ENCODE measurements around the gene PRSS35. TPM values are rescaled to one million over a fixed set of nuclear protein-coding genes. Genes with fewer than 3 reads are reported as not detected.

PRSS35 gene
- total and polyA plus RNA-seq, 2 of the 8 experiments (the other 6 are each of a cell fraction or from before 2014, with no cell fraction given), result 1.3 to 2.9 TPM

GRCh38 chr6:83511901-83512681 is at the start of gene PRSS35 (continued):
- TF ChIP-seq EP300 (IDR thresholded peaks at IDR 0.05; ENCODE audit: borderline replicate concordance in 1 of 2, low read depth in 2 of 2, low read length in 2 of 2) (no peak), KDM5A (IDR thresholded peaks at IDR 0.05; ENCODE audit: low read length) (peak; percentile 25; the same call in 1 of the 2 replicates), KDM4A (IDR thresholded peaks at IDR 0.05; ENCODE audit: low read depth, low read length, severe bottlenecking) (peak; percentile 65), RAD21 (IDR thresholded peaks at IDR 0.05 in 1 of 2, conservative IDR thresholded peaks at IDR 0.05 in 1 of 2; ENCODE audit: low read depth in 2 of 2, low read length in 2 of 2) (peak; percentile 82 to 83), TCF12 (IDR thresholded peaks at IDR 0.05; ENCODE audit: low read depth, low read length) (0 out of 2 replicates have a peak, but pooled peaks have one; percentile 7), SP2 (IDR thresholded peaks at IDR 0.05; ENCODE audit: low read length) (no peak), SP4 (IDR thresholded peaks at IDR 0.05; ENCODE audit: low read length) (no peak), RFX5 (IDR thresholded peaks at IDR 0.05; ENCODE audit: borderline replicate concordance, low read depth, low read length) (0 out of 2 replicates have a peak, but pooled peaks have one; percentile 16), ASH2L (IDR thresholded peaks at IDR 0.05; ENCODE audit: low read length) (peak; percentile 90), TBP (IDR thresholded peaks at IDR 0.05; ENCODE audit: low read depth, low read length) (peak; percentile 22), CREB1 (IDR thresholded peaks at IDR 0.05) (peak; percentile 72; the same call in 1 of the 2 replicates)
- TF ChIP-seq, protein P1, sequence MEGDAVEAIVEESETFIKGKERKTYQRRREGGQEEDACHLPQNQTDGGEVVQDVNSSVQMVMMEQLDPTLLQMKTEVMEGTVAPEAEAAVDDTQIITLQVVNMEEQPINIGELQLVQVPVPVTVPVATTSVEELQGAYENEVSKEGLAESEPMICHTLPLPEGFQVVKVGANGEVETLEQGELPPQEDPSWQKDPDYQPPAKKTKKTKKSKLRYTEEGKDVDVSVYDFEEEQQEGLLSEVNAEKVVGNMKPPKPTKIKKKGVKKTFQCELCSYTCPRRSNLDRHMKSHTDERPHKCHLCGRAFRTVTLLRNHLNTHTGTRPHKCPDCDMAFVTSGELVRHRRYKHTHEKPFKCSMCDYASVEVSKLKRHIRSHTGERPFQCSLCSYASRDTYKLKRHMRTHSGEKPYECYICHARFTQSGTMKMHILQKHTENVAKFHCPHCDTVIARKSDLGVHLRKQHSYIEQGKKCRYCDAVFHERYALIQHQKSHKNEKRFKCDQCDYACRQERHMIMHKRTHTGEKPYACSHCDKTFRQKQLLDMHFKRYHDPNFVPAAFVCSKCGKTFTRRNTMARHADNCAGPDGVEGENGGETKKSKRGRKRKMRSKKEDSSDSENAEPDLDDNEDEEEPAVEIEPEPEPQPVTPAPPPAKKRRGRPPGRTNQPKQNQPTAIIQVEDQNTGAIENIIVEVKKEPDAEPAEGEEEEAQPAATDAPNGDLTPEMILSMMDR (IDR thresholded peaks at IDR 0.05; ENCODE audit: control extremely low read depth in 1 of 3, insufficient read depth in 1 of 3, low read depth in 1 of 3, low read length in 3 of 3), result peak; percentile 82 to 93 (median 89)
